Regular cardiac myocyte (primary cell): ENCODE results near the gene ABRAXAS1. TPM values are rescaled to one million over a fixed set of nuclear protein-coding genes. Genes with fewer than 3 reads are reported as not detected.

ENCODE experiments used
- total RNA-seq: library from RNA; depleted of rRNA; stranded (reverse); fragments of >200 nt; gene quantifications from 2 replicates; pipeline ENCODE4 v1.2.3, GENCODE V29; 2014

ABRAXAS1 gene
- total RNA-seq = 9.2 and 14.1 TPM in 2 replicates

DNA sequence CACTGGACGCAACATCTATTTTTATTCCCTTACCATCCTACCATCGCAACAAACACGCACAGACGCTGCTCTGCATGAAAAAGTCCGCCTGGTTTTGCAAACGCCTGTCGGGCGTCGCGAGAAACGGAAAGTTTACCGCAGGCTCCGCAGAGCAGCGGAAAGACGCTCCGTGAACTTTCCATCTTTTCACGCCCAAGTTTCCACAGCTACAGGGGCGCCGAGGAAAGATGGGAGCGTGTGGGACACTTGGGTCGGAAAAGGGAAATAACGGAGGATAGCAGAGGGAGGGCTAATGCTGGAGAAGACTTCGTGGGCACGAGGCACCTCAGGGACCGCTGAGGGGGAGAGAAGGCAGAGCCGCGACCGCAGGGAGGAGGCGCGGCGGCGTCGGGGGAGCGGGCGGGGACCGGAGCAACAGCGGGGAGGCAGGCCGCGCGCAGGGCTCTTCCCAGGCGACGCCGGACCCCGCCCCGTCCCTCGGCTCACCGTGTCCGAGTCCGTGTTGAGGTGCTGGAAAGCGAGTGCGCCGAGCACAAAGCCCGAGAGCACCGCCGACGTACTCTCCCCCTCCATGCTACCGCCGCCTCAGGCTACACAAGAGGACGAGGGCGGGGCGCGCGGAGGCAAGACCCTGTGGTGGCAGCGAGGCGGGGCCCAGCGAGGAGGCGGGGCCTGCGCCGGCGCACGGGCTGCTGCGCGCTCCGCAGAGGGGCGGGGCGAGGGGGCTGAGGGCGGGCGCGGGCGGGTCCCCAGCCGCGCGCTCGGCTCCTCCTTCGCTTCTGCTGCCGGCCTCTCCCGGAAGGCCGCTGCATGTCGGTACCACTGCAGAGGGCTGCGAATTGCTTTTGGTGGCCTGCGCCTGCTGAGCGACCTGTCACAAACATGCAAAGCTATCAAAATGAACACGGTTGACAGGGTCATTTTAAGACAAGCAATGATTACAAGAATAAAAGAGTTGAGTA lies at the start of gene ABRAXAS1:
TSS of gene ABRAXAS1 (minus strand) at position 601 of the 962 bp plus-strand sequence. CDS start at position 573, 28 bp downstream.

DNA sequence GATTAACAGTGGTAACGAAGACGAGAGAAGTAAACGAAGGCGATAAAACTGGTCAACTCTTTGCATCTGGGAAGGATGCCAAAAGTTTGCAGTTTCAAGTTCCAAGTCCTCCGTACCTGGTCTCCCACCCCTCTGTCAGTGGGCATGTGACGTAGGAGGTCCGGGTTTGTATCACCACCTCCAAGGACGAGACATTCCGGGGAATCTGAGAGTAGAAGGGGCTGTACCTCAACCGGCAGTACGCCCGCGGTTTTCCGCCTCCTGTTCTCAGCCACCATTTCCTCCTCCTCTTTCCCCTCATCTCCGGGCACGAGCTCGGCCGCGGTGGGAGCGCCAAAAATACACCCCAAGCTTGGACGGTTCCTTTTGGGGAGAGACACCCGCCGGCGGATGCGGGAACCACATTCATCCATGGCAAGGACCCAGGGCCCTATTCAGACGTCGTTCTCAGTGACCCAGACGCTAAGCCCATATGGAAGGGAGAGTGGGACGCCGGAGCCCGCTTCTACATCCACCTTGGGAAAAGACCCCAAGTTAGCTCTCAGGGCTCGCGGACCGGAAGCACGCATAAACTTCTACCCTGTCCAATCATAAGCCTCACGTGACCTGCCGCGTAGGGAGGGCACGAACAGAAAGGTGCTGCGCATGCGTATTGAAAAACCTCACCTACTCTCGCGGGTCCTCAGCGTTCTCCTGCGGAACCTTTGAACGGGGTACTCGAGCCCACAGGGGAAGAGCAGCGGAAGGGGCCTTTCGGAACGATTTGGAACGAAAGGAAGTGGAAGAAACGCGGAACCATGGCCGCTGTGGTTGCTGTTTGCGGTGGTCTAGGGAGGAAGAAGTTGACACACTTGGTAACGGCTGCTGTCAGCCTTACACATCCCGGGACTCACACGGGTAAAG lies 29.4 kb downstream of the ABRAXAS1 start, which contains the start of the genes HELQ and MRPS18C:
TSS of gene HELQ (minus strand) at position 543 of the 903 bp plus-strand sequence. CDS start at position 413, 130 bp downstream.
TSS of gene MRPS18C (plus strand) at position 778 of the 903 bp plus-strand sequence. CDS start at position 798, 20 bp downstream.

Other genes starting within 250 kb of the ABRAXAS1 start
- gene COQ2, start 200.3 kb downstream of the ABRAXAS1 start, total RNA-seq = 8.7 and 21.9 TPM in 2 replicates
- 0.56 and 0.58 TPM in 2 replicates for gene HPSE, start 150.3 kb downstream of the ABRAXAS1 start, total RNA-seq
- 12.8 and 16.1 TPM in 2 replicates for gene HELQ, start 29.3 kb downstream of the ABRAXAS1 start, total RNA-seq
- 19.2 and 22.4 TPM in 2 replicates for gene MRPS18C, start 29.0 kb downstream of the ABRAXAS1 start, total RNA-seq
- gene GPAT3, start 51.0 kb upstream of the ABRAXAS1 start, total RNA-seq = 7.6 and 17.8 TPM in 2 replicates